Omental fat pad (tissue), 4 donors: ENCODE results near the gene MAMDC2. TPM values are rescaled to one million over a fixed set of nuclear protein-coding genes. Genes with fewer than 3 reads are reported as not detected.

Experiments used
- ATAC-seq: fragments of 150-250 bp; one replicate; pipeline ENCODE4 v1.9.1; 2016; ENCODE audit warnings: mild to moderate bottlenecking, moderate library complexity; ENCODE audit not compliant: low FRiP score
- DNase-seq: peaks from one replicate; pipeline ENCODE4 v3.0.0-alpha.2; 2019; ENCODE audit warnings: low spot score
- CTCF ChIP-seq, 3 donors: fragments of 450-650 bp; IDR thresholded peaks; one replicate each; pipeline ENCODE4 v1.5.1; 2016 to 2017; ENCODE audit warnings: antibody characterized with exemption in 3 of 3, mild to moderate bottlenecking in 3 of 3, moderate library complexity in 2 of 3
- total RNA-seq, 4 donors: library from RNA; depleted of rRNA; stranded (reverse); fragments of >200 nt; gene quantifications; one replicate each; pipeline ENCODE4 v1.1.0, GENCODE V29; 2016

Gene MAMDC2
- total RNA-seq, 4 donors from 2014 or later = 9.0 to 43.7 (median 16.5) TPM

- ATAC-seq (peak; percentile 73), DNase-seq (no peak)
- TF ChIP-seq CTCF (IDR thresholded peaks at IDR 0.05) = no peak
Measured at GRCh38 chr9:70044490-70045307, 1.1 kb downstream of the MAMDC2 start.

GRCh38 chr9:70045452-70045851 is 1.8 kb downstream of the MAMDC2 start:
- no peak for DNase-seq
- TF ChIP-seq CTCF (IDR thresholded peaks at IDR 0.05) = no peak
- ATAC-seq = no peak

- ATAC-seq (no peak), DNase-seq (no peak)
- TF ChIP-seq CTCF (IDR thresholded peaks at IDR 0.05) = no peak
Measured at GRCh38 chr9:70046274-70047070, 2.8 kb downstream of the MAMDC2 start.

GRCh38 chr9:70049236-70049635 is 5.6 kb downstream of the MAMDC2 start:
- TF ChIP-seq CTCF (IDR thresholded peaks at IDR 0.05) = no peak
- ATAC-seq (peak; percentile 29), DNase-seq (no peak)

GRCh38 chr9:70049672-70050271 is 6.1 kb downstream of the MAMDC2 start:
- ATAC-seq (peak; percentile 93), DNase-seq (no peak)
- TF ChIP-seq CTCF (IDR thresholded peaks at IDR 0.05) = no peak

GRCh38 chr9:70052768-70053167 is 9.1 kb downstream of the MAMDC2 start:
- ATAC-seq (no peak), DNase-seq (no peak)
- no peak for TF ChIP-seq CTCF (IDR thresholded peaks at IDR 0.05)
